PC-9 (cell line): Measurements from ENCODE around the gene SMC6.

Experiments used
- EZH2 ChIP-seq: fragments of 200-600 bp; sonication (generic); IDR thresholded peaks from 2 replicates; pipeline ENCODE4 v1.8.0; 2017; ENCODE audit warnings: antibody characterized with exemption, low read depth
- TF ChIP-seq, protein P1 (sequence below): fragments of 200-600 bp; sonication (generic); conservative IDR thresholded peaks from 2 replicates; pipeline ENCODE4 v1.6.1; 2017; ENCODE audit warnings: mixed run types, antibody characterized with exemption, mild to moderate bottlenecking, moderate library complexity

DNA sequence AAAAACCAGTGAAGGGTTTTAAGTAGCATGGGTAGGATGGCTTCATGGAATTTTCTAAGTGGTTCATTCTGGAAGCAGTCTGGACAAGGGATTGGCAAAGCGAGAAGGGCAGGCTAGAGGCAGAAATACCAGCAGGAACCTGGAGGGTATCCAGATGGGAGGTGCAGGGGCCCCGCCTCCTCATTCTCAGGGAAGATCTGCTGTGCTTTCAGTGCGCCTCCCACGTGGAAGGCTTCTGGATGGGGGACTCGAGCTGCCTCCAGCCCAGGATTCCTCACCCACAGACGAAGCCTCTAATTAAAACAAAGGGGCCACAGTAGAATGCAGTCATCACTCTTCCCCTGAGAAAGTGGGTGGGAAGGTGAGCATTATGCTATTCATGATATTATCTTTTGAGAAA is 133.3 kb downstream of the SMC6 start:
- TF ChIP-seq, protein P1, sequence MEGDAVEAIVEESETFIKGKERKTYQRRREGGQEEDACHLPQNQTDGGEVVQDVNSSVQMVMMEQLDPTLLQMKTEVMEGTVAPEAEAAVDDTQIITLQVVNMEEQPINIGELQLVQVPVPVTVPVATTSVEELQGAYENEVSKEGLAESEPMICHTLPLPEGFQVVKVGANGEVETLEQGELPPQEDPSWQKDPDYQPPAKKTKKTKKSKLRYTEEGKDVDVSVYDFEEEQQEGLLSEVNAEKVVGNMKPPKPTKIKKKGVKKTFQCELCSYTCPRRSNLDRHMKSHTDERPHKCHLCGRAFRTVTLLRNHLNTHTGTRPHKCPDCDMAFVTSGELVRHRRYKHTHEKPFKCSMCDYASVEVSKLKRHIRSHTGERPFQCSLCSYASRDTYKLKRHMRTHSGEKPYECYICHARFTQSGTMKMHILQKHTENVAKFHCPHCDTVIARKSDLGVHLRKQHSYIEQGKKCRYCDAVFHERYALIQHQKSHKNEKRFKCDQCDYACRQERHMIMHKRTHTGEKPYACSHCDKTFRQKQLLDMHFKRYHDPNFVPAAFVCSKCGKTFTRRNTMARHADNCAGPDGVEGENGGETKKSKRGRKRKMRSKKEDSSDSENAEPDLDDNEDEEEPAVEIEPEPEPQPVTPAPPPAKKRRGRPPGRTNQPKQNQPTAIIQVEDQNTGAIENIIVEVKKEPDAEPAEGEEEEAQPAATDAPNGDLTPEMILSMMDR: no peak
- TF ChIP-seq EZH2: no peak
